SK-N-SH treated with all-trans-retinoic acid at 6 μM for 48 hours (cell line): ENCODE results near the gene MPST.

Experiments
- ATAC-seq: fragments of 200-7000 bp; cut with Tn5 transposase; 3 replicates; pipeline ENCODE4 v1.9.1; 2020; ENCODE audit warnings: mild to moderate bottlenecking, moderate library complexity
- ARNTL ChIP-seq: fragments of 450-650 bp; formaldehyde crosslinking; IDR thresholded peaks from 2 replicates; pipeline ENCODE4 v1.5.0; 2020; ENCODE audit warnings: low read depth, mild to moderate bottlenecking, moderate library complexity, borderline replicate concordance
- BACH2 ChIP-seq: fragments of 250-450 bp; sonication (Bioruptor Pico); IDR thresholded peaks from 2 replicates; pipeline ENCODE4 v1.9.0; 2021; ENCODE audit warnings: mild to moderate bottlenecking, borderline replicate concordance
- CSDC2 ChIP-seq: fragments of 250-450 bp; sonication (Bioruptor Pico); IDR thresholded peaks from 2 replicates; pipeline ENCODE4 v1.5.0; 2020; ENCODE audit warnings: mild to moderate bottlenecking, moderate library complexity
- ESRRG ChIP-seq: fragments of 250-450 bp; sonication (Bioruptor Pico); IDR thresholded peaks from 2 replicates; pipeline ENCODE4 v1.6.1; 2021; ENCODE audit warnings: mild to moderate bottlenecking
- GLIS3 ChIP-seq: fragments of 250-450 bp; sonication (Bioruptor Pico); IDR thresholded peaks from 2 replicates; pipeline ENCODE4 v1.5.0; 2020; ENCODE audit warnings: mild to moderate bottlenecking, moderate library complexity
- ISL1 ChIP-seq: fragments of 250-450 bp; sonication (Bioruptor Pico); IDR thresholded peaks from 2 replicates; pipeline ENCODE4 v2.1.2; 2022; ENCODE audit warnings: mild to moderate bottlenecking, moderate library complexity
- OSR1 ChIP-seq: fragments of 250-450 bp; sonication (Bioruptor Pico); IDR thresholded peaks from 2 replicates; pipeline ENCODE4 v1.8.0; 2022; ENCODE audit warnings: moderate library complexity, mild to moderate bottlenecking, inconsistent platforms
- PATZ1 ChIP-seq: fragments of 250-450 bp; sonication (Bioruptor Pico); IDR thresholded peaks from 2 replicates; pipeline ENCODE4 v1.8.0; 2020; ENCODE audit warnings: mild to moderate bottlenecking, moderate library complexity, borderline replicate concordance
- POU6F1 ChIP-seq: fragments of 250-450 bp; sonication (Bioruptor Pico); IDR thresholded peaks from 2 replicates; pipeline ENCODE4 v1.8.0; 2021; ENCODE audit warnings: low read depth, mild to moderate bottlenecking, moderate library complexity, borderline replicate concordance
- RARB ChIP-seq: fragments of 250-450 bp; sonication (Bioruptor Pico); IDR thresholded peaks from 2 replicates; pipeline ENCODE4 v1.8.0; 2021; ENCODE audit warnings: mild to moderate bottlenecking, moderate library complexity
- SNAI2 ChIP-seq: fragments of 250-450 bp; sonication (Bioruptor Pico); IDR thresholded peaks from 2 replicates; pipeline ENCODE4 v1.5.0; 2020; ENCODE audit warnings: mild to moderate bottlenecking, moderate library complexity
- TCF4 ChIP-seq: fragments of 250-450 bp; sonication (Bioruptor Pico); IDR thresholded peaks from 2 replicates; pipeline ENCODE4 v1.8.0; 2021; ENCODE audit warnings: mild to moderate bottlenecking, moderate library complexity, borderline replicate concordance
- TOX ChIP-seq: fragments of 250-450 bp; sonication (Bioruptor Pico); IDR thresholded peaks from 2 replicates; pipeline ENCODE4 v1.8.0; 2021; ENCODE audit warnings: mild to moderate bottlenecking, moderate library complexity, borderline replicate concordance
- ZC3H10 ChIP-seq: fragments of 250-450 bp; sonication (Bioruptor Pico); IDR thresholded peaks from 2 replicates; pipeline ENCODE4 v1.5.1; 2021; ENCODE audit warnings: mild to moderate bottlenecking, moderate library complexity
- ZFP3 ChIP-seq: fragments of 250-450 bp; sonication (Bioruptor Pico); IDR thresholded peaks from 2 replicates; pipeline ENCODE4 v1.5.0; 2020; ENCODE audit warnings: mild to moderate bottlenecking, moderate library complexity
- ZFP30 ChIP-seq: fragments of 450-650 bp; formaldehyde crosslinking; IDR thresholded peaks from 2 replicates; pipeline ENCODE4 v1.5.0; 2022; ENCODE audit warnings: mild to moderate bottlenecking, moderate library complexity
- ZNF565 ChIP-seq: fragments of 450-650 bp; formaldehyde crosslinking; conservative IDR thresholded peaks from 2 replicates; pipeline ENCODE4 v1.5.0; 2020; ENCODE audit warnings: low read depth, mild to moderate bottlenecking, moderate library complexity
- ZNF70 ChIP-seq: fragments of 450-650 bp; formaldehyde crosslinking; IDR thresholded peaks from 2 replicates; pipeline ENCODE4 v1.5.0; 2020; ENCODE audit warnings: mild to moderate bottlenecking, moderate library complexity
- ZNF8 ChIP-seq: fragments of 450-650 bp; formaldehyde crosslinking; IDR thresholded peaks from 2 replicates; pipeline ENCODE4 v1.5.0; 2020; ENCODE audit warnings: mild to moderate bottlenecking, moderate library complexity
- TF ChIP-seq, protein P1 (sequence below): fragments of 250-450 bp; sonication (Bioruptor Pico); IDR thresholded peaks from 2 replicates; pipeline ENCODE4 v1.5.0; 2020; ENCODE audit warnings: mild to moderate bottlenecking, moderate library complexity
- TF ChIP-seq, protein P2 (sequence below): fragments of 250-450 bp; sonication (Bioruptor Pico); IDR thresholded peaks from 2 replicates; pipeline ENCODE4 v1.5.1; 2020; ENCODE audit warnings: low read depth, mild to moderate bottlenecking, moderate library complexity

MPST gene

GRCh38 chr22:37053310-37054055, 33.9 kb downstream of the MPST start:
- no peak for TF ChIP-seq ESRRG (CRISPR knock-in tag)
- no peak for TF ChIP-seq RARB
- TF ChIP-seq, protein P1, sequence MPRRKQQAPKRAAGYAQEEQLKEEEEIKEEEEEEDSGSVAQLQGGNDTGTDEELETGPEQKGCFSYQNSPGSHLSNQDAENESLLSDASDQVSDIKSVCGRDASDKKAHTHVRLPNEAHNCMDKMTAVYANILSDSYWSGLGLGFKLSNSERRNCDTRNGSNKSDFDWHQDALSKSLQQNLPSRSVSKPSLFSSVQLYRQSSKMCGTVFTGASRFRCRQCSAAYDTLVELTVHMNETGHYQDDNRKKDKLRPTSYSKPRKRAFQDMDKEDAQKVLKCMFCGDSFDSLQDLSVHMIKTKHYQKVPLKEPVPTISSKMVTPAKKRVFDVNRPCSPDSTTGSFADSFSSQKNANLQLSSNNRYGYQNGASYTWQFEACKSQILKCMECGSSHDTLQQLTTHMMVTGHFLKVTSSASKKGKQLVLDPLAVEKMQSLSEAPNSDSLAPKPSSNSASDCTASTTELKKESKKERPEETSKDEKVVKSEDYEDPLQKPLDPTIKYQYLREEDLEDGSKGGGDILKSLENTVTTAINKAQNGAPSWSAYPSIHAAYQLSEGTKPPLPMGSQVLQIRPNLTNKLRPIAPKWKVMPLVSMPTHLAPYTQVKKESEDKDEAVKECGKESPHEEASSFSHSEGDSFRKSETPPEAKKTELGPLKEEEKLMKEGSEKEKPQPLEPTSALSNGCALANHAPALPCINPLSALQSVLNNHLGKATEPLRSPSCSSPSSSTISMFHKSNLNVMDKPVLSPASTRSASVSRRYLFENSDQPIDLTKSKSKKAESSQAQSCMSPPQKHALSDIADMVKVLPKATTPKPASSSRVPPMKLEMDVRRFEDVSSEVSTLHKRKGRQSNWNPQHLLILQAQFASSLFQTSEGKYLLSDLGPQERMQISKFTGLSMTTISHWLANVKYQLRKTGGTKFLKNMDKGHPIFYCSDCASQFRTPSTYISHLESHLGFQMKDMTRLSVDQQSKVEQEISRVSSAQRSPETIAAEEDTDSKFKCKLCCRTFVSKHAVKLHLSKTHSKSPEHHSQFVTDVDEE (CRISPR knock-in tag): no peak
- TF ChIP-seq ZNF70 (CRISPR knock-in tag): no peak
- no peak for TF ChIP-seq TOX (CRISPR knock-in tag)
- TF ChIP-seq, protein P2, sequence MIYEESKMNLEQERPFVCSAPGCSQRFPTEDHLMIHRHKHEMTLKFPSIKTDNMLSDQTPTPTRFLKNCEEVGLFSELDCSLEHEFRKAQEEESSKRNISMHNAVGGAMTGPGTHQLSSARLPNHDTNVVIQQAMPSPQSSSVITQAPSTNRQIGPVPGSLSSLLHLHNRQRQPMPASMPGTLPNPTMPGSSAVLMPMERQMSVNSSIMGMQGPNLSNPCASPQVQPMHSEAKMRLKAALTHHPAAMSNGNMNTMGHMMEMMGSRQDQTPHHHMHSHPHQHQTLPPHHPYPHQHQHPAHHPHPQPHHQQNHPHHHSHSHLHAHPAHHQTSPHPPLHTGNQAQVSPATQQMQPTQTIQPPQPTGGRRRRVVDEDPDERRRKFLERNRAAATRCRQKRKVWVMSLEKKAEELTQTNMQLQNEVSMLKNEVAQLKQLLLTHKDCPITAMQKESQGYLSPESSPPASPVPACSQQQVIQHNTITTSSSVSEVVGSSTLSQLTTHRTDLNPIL (CRISPR knock-in tag): no peak
- no peak for TF ChIP-seq OSR1 (CRISPR knock-in tag)
- TF ChIP-seq PATZ1 (CRISPR knock-in tag): no peak
- TF ChIP-seq SNAI2: no peak
- no peak for TF ChIP-seq ZFP30
- TF ChIP-seq ISL1 (CRISPR knock-in tag): no peak
- TF ChIP-seq CSDC2 (CRISPR knock-in tag): no peak
- TF ChIP-seq BACH2 (CRISPR knock-in tag): no peak
- ATAC-seq: no peak

GRCh38 chr22:37054056-37054395, 34.5 kb downstream of the MPST start:
- ATAC-seq: no peak
- TF ChIP-seq GLIS3 (CRISPR knock-in tag) (no peak), RARB (no peak), CSDC2 (CRISPR knock-in tag) (no peak), POU6F1 (no peak), ZNF8 (CRISPR knock-in tag) (no peak), ZC3H10 (CRISPR knock-in tag) (no peak), ARNTL (CRISPR knock-in tag) (no peak), OSR1 (CRISPR knock-in tag) (no peak), ZFP30 (no peak), ZNF565 (CRISPR knock-in tag) (no peak), PATZ1 (CRISPR knock-in tag) (no peak), ZFP3 (CRISPR knock-in tag) (no peak), SNAI2 (no peak), ESRRG (CRISPR knock-in tag) (no peak), TCF4 (CRISPR knock-in tag) (no peak)
- TF ChIP-seq, protein P2 (CRISPR knock-in tag): no peak
- TF ChIP-seq, protein P1 (CRISPR knock-in tag): no peak
